Breast epithelium (tissue), 4 donors: ENCODE data around the gene KRT85. TPM values are rescaled to one million over a fixed set of nuclear protein-coding genes. Genes with fewer than 3 reads are reported as not detected.

Source experiments
- DNase-seq, 2 donors: peaks; one replicate each; pipeline ENCODE4 v3.0.0-alpha.2; 2019; ENCODE audit warnings: low spot score in 2 of 2
- H3K27ac ChIP-seq, 2 donors: fragments of 200-600 bp; sonication (generic) in 1 of 2; one replicate each; pipeline ENCODE4 v1.5.1; 2016 to 2019; ENCODE audit warnings: mild to moderate bottlenecking in 1 of 2
- H3K27me3 ChIP-seq, 2 donors: fragments of 200-600 bp; sonication (generic) in 1 of 2; one replicate each; pipeline versions ENCODE4 v1.5.1 to v1.6.0; 2017 to 2019; ENCODE audit warnings: control low read depth in 1 of 2, mild to moderate bottlenecking in 1 of 2
- H3K36me3 ChIP-seq: fragments of 200-600 bp; one replicate; pipeline ENCODE4 v1.5.1; 2019
- H3K4me1 ChIP-seq, 2 donors: fragments of 200-600 bp; sonication (generic); one replicate each; pipeline ENCODE4 v1.5.1; 2016 to 2019; ENCODE audit warnings: control low read depth in 1 of 2
- H3K4me3 ChIP-seq, 3 donors: fragments of 200-600 bp; sonication (generic); 1 replicate in 2 of 3; 2 replicates in 1 of 3; pipeline ENCODE4 v1.5.1; 2016 to 2019; ENCODE audit warnings: mild to moderate bottlenecking in 3 of 3, moderate library complexity in 2 of 3
- H3K9me3 ChIP-seq, 2 donors: fragments of 200-600 bp; sonication (generic) in 1 of 2; one replicate each; pipeline ENCODE4 v1.5.1; 2016 to 2019; ENCODE audit warnings: control low read depth in 1 of 2
- POLR2A ChIP-seq: fragments of 450-650 bp; IDR thresholded peaks from one replicate; pipeline ENCODE4 v1.6.1; 2016; ENCODE audit warnings: antibody characterized with exemption, mild to moderate bottlenecking, moderate library complexity
- POLR2AphosphoS5 ChIP-seq, 3 donors: sonication (generic); formaldehyde crosslinking; IDR thresholded peaks; one replicate each; pipeline ENCODE4 v1.6.1; 2017; ENCODE audit warnings: antibody characterized with exemption in 3 of 3
- intact Hi-C: fragments of 100-400 bp; cut with DNase I; formaldehyde crosslinking; loops from one replicate; pipeline ENCODE4 v1.15.1; 2023; ENCODE audit warnings: low total_unique reads
- total RNA-seq, 3 donors: library from RNA; depleted of rRNA; stranded (reverse); fragments of >200 nt; gene quantifications; one replicate each; pipeline ENCODE4 v1.1.0, GENCODE V29; 2016
- TF ChIP-seq, protein P1 (sequence below), 3 donors: fragments of 450-650 bp; IDR thresholded peaks; one replicate each; pipeline ENCODE4 v1.5.1; 2016 to 2017; ENCODE audit warnings: antibody characterized with exemption in 3 of 3, mild to moderate bottlenecking in 3 of 3, moderate library complexity in 3 of 3

The KRT85 gene
- total RNA-seq, 3 donors from 2014 or later, result not detected

DNA sequence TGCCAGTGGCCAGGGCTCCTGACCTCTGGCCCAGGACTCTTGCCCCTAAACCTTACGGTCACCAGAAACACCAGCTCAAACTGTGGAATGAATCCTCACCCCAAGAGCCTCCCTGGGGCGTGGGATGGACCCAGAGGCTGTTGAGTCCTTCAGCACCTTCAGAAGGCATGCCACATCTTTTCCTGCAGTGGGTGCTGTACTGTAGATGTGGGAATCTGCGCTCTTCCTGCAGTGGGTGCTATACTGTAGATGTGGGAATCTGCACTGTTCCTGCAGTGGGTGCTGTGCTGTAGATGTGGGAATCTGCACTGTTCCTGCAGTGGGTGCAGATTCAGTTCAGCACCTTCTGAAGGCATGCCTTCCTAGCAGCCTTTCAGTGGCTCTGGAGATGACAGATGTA is 37.7 kb upstream of the KRT85 start:
- no peaks in the 10 kb centered on the region for H3K9me3 ChIP-seq
- TF ChIP-seq POLR2AphosphoS5 (IDR thresholded peaks at IDR 0.05) (no peak), POLR2A (no peak)
- TF ChIP-seq, protein P1, sequence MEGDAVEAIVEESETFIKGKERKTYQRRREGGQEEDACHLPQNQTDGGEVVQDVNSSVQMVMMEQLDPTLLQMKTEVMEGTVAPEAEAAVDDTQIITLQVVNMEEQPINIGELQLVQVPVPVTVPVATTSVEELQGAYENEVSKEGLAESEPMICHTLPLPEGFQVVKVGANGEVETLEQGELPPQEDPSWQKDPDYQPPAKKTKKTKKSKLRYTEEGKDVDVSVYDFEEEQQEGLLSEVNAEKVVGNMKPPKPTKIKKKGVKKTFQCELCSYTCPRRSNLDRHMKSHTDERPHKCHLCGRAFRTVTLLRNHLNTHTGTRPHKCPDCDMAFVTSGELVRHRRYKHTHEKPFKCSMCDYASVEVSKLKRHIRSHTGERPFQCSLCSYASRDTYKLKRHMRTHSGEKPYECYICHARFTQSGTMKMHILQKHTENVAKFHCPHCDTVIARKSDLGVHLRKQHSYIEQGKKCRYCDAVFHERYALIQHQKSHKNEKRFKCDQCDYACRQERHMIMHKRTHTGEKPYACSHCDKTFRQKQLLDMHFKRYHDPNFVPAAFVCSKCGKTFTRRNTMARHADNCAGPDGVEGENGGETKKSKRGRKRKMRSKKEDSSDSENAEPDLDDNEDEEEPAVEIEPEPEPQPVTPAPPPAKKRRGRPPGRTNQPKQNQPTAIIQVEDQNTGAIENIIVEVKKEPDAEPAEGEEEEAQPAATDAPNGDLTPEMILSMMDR (IDR thresholded peaks at IDR 0.05), result no peak
- intact Hi-C loops, result no loop called here
- no peak overlapping the region for H3K4me3 ChIP-seq
- H3K27me3 ChIP-seq, result no peaks in the 10 kb centered on the region
- H3K36me3 ChIP-seq, result no peaks in the 10 kb centered on the region
- H3K27ac ChIP-seq, result no peak overlapping the region
- H3K4me1 ChIP-seq, result no peaks in the 10 kb centered on the region
- no peak for DNase-seq

DNA sequence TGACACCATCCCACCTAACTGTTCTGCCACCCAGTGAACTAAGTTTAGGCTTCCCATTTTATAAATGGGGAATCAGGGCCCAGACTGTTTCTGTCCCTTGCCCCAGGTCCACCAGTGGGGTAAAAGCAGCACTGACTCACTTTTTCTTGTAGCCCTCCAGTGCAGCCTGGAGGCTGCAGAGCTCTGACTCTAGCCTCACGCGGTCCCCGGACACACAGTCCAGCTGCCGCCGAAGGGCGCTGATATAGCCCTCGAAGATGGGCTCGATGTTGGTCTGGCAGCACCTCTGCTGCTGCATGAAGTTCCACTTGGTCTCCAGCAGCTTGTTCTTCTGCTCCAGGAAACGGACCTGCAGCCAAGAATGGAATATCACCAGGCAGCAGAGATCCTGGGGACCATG is 36.3 kb upstream of the KRT85 start:
- Histone ChIP-seq H3K4me3 (no peak overlapping the region), H3K9me3 (no peaks in the 10 kb centered on the region), H3K36me3 (no peaks in the 10 kb centered on the region), H3K27ac (no peak overlapping the region), H3K4me1 (no peaks in the 10 kb centered on the region), H3K27me3 (peaks cover 0 to 3% of the 10 kb centered on the region in 2 donors)
- intact Hi-C loops, result no loop called here
- no peak for DNase-seq
- TF ChIP-seq POLR2A, result no peak
- TF ChIP-seq, protein P1 (IDR thresholded peaks at IDR 0.05), result no peak
- TF ChIP-seq POLR2AphosphoS5 (IDR thresholded peaks at IDR 0.05), result no peak

DNA sequence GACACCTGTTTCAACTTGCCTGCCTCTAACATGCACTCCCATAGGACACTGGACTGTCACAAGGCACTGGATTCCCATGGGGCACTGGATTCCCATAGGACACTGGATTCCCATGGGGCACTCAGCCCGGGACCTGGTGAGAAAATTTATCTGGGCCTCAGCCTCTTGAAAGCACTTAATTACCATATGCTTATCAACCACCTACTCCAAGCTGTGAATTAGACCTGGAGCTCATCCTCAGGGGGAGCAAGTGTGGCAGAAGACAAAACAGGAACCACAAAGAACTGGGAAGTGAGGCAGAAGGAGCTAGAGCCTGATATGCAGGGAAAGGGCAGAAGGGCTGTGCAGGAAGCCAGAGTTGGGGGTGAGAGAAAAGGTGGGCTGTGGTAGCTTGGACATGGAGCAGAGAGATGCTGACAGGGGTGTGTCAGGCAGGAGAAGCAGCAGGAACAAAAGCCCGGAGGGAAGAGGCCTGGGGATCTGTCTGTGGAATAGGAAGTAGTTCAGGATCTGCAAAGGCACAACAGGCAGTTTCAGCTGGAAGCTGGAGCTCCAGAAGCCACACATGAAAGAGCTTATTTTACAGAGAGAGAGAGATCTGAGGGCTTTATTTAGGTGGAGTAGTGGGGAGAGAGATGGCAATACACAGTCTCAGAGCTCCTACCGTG is 35.7 kb upstream of the KRT85 start:
- intact Hi-C loops, result no loop called here
- Histone ChIP-seq H3K9me3 (no peaks in the 10 kb centered on the region), H3K36me3 (no peaks in the 10 kb centered on the region), H3K4me1 (no peaks in the 10 kb centered on the region), H3K4me3 (no peak overlapping the region), H3K27ac (no peak overlapping the region), H3K27me3 (peaks cover 0 to 3% of the 10 kb centered on the region in 2 donors)
- DNase-seq, result no peak
- TF ChIP-seq, protein P1 (IDR thresholded peaks at IDR 0.05), result no peak
- TF ChIP-seq POLR2AphosphoS5 (IDR thresholded peaks at IDR 0.05) (no peak), POLR2A (no peak)

DNA sequence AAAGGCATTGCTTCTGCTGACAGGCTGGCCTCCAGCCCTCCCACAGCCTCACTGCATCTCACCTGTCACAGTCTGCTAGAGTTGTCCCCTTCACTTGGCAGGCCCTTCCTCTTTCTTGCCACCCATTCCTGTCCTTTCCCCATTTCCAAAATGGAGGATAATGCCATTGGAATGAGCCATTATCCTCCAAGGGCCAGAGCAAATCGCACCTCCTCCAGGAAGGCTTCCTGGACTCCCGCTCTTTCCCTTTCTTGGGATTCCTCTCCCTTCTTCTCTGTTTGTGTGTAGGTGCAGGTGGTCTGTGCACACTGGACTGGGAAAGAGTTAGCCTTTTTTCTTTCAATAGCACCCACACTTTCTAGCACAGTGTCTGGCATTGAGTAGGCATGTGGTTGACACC is 35.1 kb upstream of the KRT85 start:
- Histone ChIP-seq H3K27me3 (peaks cover 0 to 3% of the 10 kb centered on the region in 2 donors), H3K36me3 (no peaks in the 10 kb centered on the region), H3K4me1 (no peaks in the 10 kb centered on the region), H3K4me3 (no peak overlapping the region), H3K27ac (no peak overlapping the region), H3K9me3 (no peaks in the 10 kb centered on the region)
- no peak for DNase-seq
- intact Hi-C loops, result no loop called here
- TF ChIP-seq POLR2AphosphoS5 (IDR thresholded peaks at IDR 0.05) (no peak), POLR2A (no peak)
- TF ChIP-seq, protein P1 (IDR thresholded peaks at IDR 0.05), result no peak

DNA sequence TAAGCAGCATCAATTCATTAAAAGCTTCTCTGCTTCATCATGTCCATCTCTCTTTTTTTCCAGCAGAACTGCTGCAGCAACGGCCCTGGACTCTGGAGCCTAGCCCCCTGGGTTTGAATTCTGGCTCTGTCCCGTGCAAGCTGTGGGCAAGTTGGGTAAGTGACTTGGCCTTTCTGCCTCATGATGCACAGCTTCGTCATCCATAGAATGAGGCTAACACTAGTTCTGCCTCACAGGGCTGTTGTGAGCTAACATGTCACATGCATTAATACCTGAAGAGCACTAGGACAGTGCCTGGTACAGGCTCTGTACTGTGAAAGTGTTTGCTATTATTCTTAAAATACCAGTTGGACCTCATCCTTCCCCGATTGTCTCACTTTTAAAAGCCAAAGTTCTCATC is 34.6 kb upstream of the KRT85 start:
- Histone ChIP-seq H3K36me3 (no peaks in the 10 kb centered on the region), H3K27me3 (peaks cover 0 to 3% of the 10 kb centered on the region in 2 donors), H3K4me3 (no peak overlapping the region), H3K9me3 (no peaks in the 10 kb centered on the region), H3K4me1 (no peaks in the 10 kb centered on the region), H3K27ac (no peak overlapping the region)
- no peak for DNase-seq
- TF ChIP-seq, protein P1 (IDR thresholded peaks at IDR 0.05), result no peak
- no peak for TF ChIP-seq POLR2A
- TF ChIP-seq POLR2AphosphoS5 (IDR thresholded peaks at IDR 0.05), result no peak
- intact Hi-C loops, result no loop called here
